ENCODE results near the gene PDGFC.
"Not testable (repeated sequence)": the region's sequence is repeated elsewhere in the genome, so short reads cannot be mapped to it uniquely, and the experiment has no call there.

Gene PDGFC

GRCh38 chr4:156896527-156896926 is 75.1 kb downstream of the PDGFC start:
- no peak for DNase-seq

GRCh38 chr4:156894234-156894633 is 77.4 kb downstream of the PDGFC start:
- no peak for DNase-seq

- no peak for DNase-seq
Observed at GRCh38 chr4:156892805-156893204, 78.8 kb downstream of the PDGFC start.

- DNase-seq, result no peak
Observed at GRCh38 chr4:156889616-156890594, 81.7 kb downstream of the PDGFC start.

GRCh38 chr4:156888762-156889161 is 82.8 kb downstream of the PDGFC start:
- DNase-seq, result no peak

- DNase-seq, result no peak
Observed at GRCh38 chr4:156886481-156886880, 85.1 kb downstream of the PDGFC start.

- DNase-seq, result no peak
Observed at GRCh38 chr4:156885374-156885773, 86.2 kb downstream of the PDGFC start.

- DNase-seq, result no peak
Observed at GRCh38 chr4:156884183-156884582, 87.4 kb downstream of the PDGFC start.

GRCh38 chr4:156875704-156876103 is 95.9 kb downstream of the PDGFC start:
- no peak for DNase-seq

GRCh38 chr4:156875055-156875454 is 96.5 kb downstream of the PDGFC start:
- no peak for DNase-seq

GRCh38 chr4:156873799-156874198 is 97.8 kb downstream of the PDGFC start:
- no peak for DNase-seq

GRCh38 chr4:156870861-156871260 is 100.7 kb downstream of the PDGFC start:
- DNase-seq, result no peak

- no peak for DNase-seq
Observed at GRCh38 chr4:156870131-156870530, 101.5 kb downstream of the PDGFC start.

GRCh38 chr4:156866088-156866487 is 105.5 kb downstream of the PDGFC start:
- DNase-seq, result not testable (repeated sequence)

GRCh38 chr4:156865451-156865850 is 106.1 kb downstream of the PDGFC start:
- no peak for DNase-seq

- no peak for DNase-seq
Observed at GRCh38 chr4:156858071-156858470, 113.5 kb downstream of the PDGFC start.

GRCh38 chr4:156838761-156839160 is 132.8 kb downstream of the PDGFC start:
- DNase-seq, result no peak

GRCh38 chr4:156837625-156838345 is 133.8 kb downstream of the PDGFC start:
- DNase-seq, result no peak

GRCh38 chr4:156832886-156833285 is 138.7 kb downstream of the PDGFC start:
- DNase-seq, result no peak

GRCh38 chr4:156830351-156830750 is 141.2 kb downstream of the PDGFC start:
- no peak for DNase-seq

GRCh38 chr4:156829201-156829873 is 142.3 kb downstream of the PDGFC start:
- no peak for DNase-seq

- DNase-seq, result no peak
Observed at GRCh38 chr4:156827519-156827918, 144.1 kb downstream of the PDGFC start.

GRCh38 chr4:156825074-156825473 is 146.5 kb downstream of the PDGFC start:
- DNase-seq, result no peak
